GM18858 (cell line): ENCODE data around the gene HIVEP3.
"Not testable (repeated sequence)": the region's sequence is repeated elsewhere in the genome, so short reads cannot be mapped to it uniquely, and the experiment has no call there.

Experiments
- ATAC-seq: cut with Tn5 transposase; IDR thresholded peaks from one replicate; pipeline ENCODE4 v1.9.1; 2021; ENCODE audit not compliant: unreplicated experiment

HIVEP3 gene

DNA sequence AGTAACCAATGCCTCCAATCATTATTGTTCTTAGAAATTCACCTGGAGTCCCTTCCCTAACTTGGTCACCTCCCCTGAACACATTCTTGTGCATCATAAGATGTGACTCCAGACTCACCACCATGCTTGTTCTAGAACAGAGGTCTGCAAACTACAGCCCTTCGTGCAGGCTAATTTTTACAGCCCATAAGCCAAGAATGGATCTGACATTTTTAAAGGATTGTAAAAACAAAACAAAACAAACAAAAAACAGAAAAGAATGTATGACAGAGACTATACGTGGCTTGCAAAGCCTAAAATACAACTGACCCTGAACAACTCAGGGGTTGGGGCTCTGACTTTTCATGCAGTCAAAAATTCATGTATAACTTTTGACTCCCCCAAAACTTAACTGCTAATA lies 6.2 kb upstream of the HIVEP3 start:
- no peak for ATAC-seq

DNA sequence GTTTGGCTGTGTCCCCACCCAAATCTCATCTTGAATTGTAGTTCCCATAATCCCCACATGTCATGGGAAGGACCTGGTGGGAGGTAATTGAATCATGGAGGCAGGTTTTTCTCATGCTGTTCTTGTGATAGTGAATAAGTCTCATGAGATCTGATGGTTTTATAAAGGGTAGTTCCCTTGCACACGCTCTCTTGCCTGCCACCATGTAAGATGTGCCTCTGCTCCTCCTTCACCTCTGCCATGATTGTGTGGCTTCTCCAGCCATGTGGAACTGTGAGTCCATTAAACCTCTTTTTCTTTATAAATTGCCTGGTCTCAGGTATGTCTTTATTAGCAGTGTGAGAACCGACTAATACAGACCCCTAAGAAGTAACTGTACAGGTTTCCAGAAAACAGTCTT lies 2.5 kb upstream of the HIVEP3 start:
- not testable (repeated sequence) for ATAC-seq

DNA sequence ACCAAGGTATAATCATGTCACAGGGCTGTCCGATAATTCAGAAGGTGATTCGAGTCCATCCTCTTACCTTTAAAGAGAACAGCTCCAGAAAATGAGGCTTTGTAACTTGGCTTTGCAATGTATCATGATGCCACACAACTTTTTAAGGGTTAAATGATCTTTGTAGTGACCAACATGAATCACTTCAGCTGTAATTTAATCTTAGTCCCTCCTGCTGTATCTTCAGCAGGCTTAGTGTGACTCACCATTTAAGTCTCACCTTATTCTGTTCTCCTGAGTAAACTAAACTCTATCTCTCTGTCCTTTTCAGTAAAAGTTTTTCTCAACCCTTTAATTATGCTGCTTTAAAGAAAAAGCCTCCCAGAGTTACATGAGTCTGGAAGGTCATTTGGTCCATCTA lies 1.9 kb upstream of the HIVEP3 start:
- ATAC-seq: no peak

DNA sequence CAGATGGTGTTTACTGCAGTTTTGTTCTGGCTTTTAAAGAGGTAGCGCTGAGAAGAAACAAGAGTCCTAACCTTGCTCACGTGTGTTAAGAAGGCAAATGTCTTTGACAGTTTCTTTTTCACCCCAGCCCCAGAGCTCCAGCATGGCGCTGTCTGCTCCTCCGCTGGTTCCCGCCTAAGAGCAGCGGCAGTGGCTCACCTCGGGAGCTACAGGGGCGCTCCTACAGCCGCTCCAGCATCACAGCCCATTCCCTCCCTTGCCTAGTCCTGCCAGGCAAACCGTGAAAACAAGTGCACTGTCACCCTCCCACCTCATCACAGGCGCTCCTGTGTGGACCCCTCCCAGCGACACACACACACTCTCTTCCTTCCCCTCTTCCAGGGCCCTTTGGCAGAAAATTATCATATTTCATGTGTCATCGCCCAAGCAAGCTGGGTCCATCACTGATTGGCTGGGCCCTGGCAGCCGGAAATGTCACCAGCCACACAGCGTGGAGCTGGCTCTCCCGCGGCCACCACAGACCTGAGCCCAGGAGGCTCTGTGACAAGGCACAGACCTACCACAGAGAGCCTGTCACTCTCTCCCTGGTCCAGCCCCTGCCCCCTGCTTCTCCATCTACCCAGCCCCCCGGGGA lies 1.2 kb upstream of the HIVEP3 start:
- ATAC-seq: no peak

GRCh38 chr1:41919131-41919530 lies 409 bp upstream of the HIVEP3 start:
- ATAC-seq: no peak

DNA sequence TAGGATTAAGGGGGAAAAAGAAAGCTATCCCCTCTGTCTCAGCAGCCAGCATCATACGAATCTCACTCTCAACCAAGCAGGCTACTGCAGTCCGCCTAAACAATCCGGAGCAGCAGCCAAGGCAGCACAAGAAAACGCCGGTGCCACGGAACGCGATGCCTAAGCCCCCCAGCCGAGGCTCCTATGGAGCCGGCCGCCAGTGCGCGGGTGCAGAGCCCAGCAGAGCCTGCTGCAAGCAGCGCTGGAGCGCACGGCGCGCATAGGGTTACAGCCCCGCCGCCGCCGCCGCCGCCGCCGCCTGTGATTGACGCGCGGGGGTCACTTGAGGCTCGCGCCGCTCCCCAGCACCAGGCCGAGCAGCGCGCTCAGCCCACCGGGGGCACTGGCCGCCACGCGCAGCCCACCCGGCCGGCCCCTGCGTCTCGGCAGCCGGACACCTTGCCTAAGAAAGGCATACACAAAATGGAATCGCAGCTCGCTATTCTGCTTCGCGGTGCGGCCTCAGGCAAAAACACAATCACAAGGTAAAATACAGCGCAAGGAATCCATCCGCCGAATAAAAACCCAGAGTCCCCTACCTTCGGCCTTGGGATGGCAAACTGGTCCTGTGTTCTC lies 780 bp downstream of the HIVEP3 start:
- ATAC-seq: no peak

GRCh38 chr1:41917076-41917475 lies 1.6 kb downstream of the HIVEP3 start:
- ATAC-seq: no peak

DNA sequence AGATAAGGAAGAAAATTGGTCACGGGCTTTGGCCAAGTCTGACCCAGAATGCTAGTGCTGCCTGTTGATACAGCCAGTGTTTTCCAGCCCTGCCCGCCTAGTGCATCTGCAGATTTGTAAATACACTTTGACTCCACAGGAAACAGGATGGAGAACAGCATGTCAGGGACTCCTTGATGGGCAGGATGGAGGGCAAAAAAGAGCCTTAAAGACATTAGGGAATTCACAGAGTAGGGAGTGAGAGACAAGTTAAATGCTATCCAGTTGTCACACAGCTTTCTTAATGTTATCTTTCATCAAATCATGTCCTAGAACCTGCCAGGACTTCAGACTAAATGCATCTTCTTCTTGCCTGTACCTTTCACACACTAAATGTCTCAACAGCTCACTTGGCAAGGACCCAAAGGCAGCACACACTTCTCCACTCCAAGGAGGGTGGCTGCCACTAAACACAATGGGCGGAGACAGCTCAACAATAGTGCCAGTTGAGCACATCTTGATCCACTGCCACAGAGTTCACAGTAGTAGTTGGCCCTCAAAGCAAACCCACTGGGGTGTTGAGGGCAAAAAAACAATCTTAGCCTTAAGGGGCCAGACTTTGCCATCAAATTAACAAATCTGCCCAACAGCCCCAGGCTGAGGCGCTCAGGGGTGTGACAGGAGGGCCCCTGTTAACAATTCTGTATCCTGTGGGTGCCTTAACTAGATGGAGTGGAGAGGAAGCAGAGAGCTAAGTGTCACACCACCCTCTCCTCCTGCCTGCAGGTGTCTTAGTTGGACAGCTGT lies 2.7 kb downstream of the HIVEP3 start:
- no peak for ATAC-seq

GRCh38 chr1:41914516-41914915 lies 4.2 kb downstream of the HIVEP3 start:
- no peak for ATAC-seq

DNA sequence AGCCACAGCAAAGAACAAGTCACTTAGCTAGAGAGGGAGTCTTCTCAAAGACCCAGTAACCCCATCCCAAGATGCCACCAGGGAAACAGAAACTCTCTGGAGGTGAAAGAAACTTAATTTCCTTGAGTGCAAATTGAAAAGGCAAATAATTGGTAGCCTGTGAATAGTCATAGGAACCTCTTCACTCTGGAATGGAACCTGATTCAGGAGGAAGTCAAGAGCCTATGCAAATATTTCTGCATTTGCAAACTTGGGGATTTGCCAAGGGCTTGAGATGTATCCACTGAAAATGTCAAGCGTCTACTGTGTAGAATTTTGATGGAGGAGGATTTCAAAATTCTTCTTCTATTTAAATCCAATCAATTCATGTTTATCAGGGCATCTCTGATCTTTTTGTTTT lies 5.7 kb downstream of the HIVEP3 start:
- no peak for ATAC-seq

- ATAC-seq: no peak
Measured at GRCh38 chr1:41908288-41908895, 10.3 kb downstream of the HIVEP3 start.

- ATAC-seq: no peak
Measured at GRCh38 chr1:41907446-41907845, 11.3 kb downstream of the HIVEP3 start.

DNA sequence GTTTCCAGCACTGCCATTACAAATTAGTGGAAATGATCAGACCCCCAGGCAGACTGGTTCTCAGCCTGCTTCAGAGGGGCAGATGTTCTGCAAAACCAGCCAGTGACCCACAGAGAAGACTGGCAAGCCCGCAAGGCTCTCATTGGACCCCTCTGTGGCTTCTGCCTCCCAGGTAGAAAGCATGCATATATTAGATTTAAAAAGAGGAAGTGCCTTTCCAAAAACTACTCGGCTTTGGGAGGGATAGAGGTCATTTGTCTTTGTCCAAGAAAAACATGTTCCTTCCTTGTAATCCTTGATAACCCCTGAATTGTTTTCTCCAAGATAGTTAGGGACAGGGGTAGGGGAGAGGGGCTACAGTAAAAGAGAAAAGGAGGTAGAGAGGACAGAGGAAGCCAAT lies 11.8 kb downstream of the HIVEP3 start:
- no peak for ATAC-seq

GRCh38 chr1:41905093-41905675 lies 13.5 kb downstream of the HIVEP3 start:
- no peak for ATAC-seq

DNA sequence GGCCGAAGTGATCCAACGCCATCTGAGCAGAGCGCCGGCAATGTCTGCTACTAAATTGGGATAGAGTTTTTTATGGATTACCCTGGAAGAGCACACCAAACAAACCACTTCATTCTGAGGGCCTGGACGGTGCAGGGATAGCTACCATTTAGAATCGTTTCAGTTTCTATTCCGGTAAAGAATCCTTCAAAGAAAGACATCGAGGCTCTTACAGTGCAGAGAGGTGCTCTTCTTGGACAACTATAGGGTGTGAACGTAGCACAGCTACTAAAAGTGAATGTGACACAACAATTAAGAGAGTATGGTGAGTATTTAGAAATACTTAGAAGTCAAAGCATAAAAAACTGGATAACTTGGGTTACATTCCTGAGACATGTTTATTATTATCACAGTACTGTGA lies 16.1 kb downstream of the HIVEP3 start:
- no peak for ATAC-seq

DNA sequence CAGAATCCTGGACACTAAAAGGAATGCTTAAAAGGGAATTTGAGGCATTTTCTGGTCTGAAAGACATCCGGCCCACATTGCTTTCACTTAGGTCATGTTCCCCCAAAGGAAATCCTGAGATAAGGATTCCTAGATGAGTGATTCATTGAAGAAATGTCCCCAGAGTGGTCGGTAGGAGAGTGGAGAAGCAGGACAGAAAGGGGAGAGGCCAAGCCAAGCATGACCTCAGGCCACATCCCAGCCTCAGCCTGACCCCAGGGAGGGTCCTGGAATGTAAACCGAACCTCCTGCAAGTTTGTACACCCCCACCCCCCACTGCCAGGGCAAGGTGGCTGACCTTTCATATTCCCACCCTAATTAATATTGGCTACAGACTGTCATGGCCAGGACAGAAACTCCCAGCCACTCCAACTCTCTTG lies 16.6 kb downstream of the HIVEP3 start:
- ATAC-seq: no peak

- ATAC-seq: no peak
Measured at GRCh38 chr1:41901551-41901950, 17.2 kb downstream of the HIVEP3 start.

DNA sequence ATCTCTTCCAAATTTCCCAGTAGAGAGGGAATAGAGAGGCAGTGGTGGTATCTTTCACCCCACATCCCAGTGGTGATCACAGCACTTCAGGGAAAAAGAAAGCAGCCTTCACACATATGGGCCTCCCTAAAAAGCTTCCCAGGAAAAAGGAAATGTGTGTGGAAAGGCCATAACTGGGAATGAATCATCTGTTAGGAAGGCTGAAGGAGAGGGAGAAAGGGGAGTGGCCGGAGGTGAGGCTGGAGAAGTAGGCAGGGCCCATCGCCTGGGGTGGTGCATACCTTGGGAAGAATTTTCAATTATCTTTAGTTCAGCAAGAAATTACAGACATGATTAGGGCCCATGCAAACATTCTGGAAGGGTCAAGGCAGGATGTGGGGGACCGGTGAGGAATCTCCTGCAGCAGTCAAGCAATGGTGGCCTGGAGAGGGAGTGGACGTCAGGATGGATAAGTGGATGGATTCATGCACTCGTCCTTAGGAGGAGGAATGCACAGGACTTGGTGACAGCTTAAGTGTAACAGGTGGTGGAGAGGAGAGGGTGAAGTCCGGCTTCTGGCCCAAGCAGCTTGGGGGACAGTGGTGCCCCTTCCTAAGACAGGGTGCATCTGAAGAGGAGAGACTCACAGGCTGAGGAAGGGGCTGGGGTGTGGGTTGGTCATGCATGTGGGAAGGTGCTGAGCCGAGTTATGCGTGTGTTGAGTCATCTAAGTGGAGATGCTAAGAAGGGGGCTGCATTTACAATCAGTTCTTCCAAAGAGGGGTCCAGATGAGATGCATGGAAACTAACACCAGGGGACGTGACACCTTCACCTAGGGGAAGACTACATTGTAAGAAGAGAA lies 17.9 kb downstream of the HIVEP3 start:
- ATAC-seq: no peak

GRCh38 chr1:41898191-41898713 lies 20.5 kb downstream of the HIVEP3 start:
- no peak for ATAC-seq

GRCh38 chr1:41895552-41895951 lies 23.2 kb downstream of the HIVEP3 start:
- ATAC-seq: no peak
